ENCODE data around the gene ZMYM2.

- TF ChIP-seq CTCF (IDR thresholded peaks at IDR 0.05) (no peak), POLR2AphosphoS5 (IDR thresholded peaks at IDR 0.05) (no peak), EP300 (IDR thresholded peaks at IDR 0.05) (no peak)
These were observed 172.1 kb downstream of the ZMYM2 start for GRCh38 chr13:20130652-20131051.
